BJ (cell line): ENCODE results near the gene MOB3A. TPM values are rescaled to one million over a fixed set of nuclear protein-coding genes. Genes with fewer than 3 reads are reported as not detected.

ENCODE experiments used
- CTCF ChIA-PET: fragments of 350-600 bp; formaldehyde crosslinking; extraction: SDS; loops from one replicate; lab custom pipeline; 2021; ENCODE audit warnings: antibody characterized with exemption, inconsistent platforms; lab: Yijun Ruan, JAX
- POLR2A ChIA-PET: fragments of 300-600 bp; sonication (Branson Sonifier 250); formaldehyde crosslinking; extraction: SDS; loops from one replicate; lab custom pipeline; 2021; ENCODE audit warnings: antibody characterized with exemption; lab: Charles Lee
- DNase-seq: peaks from one replicate; pipeline ENCODE4 v3.0.0-alpha.2; 2011; ENCODE audit warnings: low read depth
- H3K27me3 ChIP-seq: 2 replicates; pipeline ENCODE4 v1.6.0; 2011; ENCODE audit warnings: low read length; ENCODE audit not compliant: control insufficient read depth, insufficient read depth
- H3K36me3 ChIP-seq: 2 replicates; pipeline ENCODE4 v1.5.1; 2011; ENCODE audit warnings: low read length; ENCODE audit not compliant: control insufficient read depth, insufficient read depth
- H3K4me3 ChIP-seq: 2 replicates; pipeline ENCODE4 v1.5.1; 2011; ENCODE audit warnings: low read depth, mild to moderate bottlenecking, control low read depth, low read length
- polyA plus RNA-seq: library from polyadenylated mRNA; depleted of rRNA; stranded (reverse); fragments of >200 nt; gene quantifications from 2 replicates; pipeline ENCODE4 v1.2.3, GENCODE V29; 2011
- TF ChIP-seq, protein P1 (sequence below): IDR thresholded peaks from 2 replicates; pipeline ENCODE4 v1.5.1; 2011; ENCODE audit warnings: low read depth, mild to moderate bottlenecking, control low read depth, inconsistent platforms, low read length, moderate library complexity; ENCODE audit not compliant: insufficient read depth

MOB3A gene
- polyA plus RNA-seq, 1 experiment: 50.5 TPM

DNA sequence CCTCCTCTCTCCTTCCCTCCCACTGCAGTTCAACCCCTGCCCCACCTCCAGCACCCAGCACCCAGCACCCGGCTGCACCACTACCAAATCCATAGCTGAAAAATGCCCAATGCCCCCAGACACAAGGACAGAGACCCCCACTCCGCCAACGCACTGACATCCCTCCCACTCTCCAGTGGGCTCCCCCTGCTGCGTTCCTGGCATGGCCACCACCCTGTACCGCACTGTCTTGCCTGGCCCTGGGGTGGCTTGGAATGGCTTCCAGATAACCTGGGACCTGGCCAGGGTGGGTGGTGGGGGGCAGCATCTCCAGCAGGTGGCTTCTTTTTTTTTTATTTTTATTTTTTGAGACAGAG is 39.3 kb downstream of the MOB3A start:
- POLR2A ChIA-PET: no interaction called here
- Histone ChIP-seq H3K4me3 (no peak overlapping the region), H3K36me3 (no peaks in the 10 kb centered on the region), H3K27me3 (no peaks in the 10 kb centered on the region)
- TF ChIP-seq, protein P1, sequence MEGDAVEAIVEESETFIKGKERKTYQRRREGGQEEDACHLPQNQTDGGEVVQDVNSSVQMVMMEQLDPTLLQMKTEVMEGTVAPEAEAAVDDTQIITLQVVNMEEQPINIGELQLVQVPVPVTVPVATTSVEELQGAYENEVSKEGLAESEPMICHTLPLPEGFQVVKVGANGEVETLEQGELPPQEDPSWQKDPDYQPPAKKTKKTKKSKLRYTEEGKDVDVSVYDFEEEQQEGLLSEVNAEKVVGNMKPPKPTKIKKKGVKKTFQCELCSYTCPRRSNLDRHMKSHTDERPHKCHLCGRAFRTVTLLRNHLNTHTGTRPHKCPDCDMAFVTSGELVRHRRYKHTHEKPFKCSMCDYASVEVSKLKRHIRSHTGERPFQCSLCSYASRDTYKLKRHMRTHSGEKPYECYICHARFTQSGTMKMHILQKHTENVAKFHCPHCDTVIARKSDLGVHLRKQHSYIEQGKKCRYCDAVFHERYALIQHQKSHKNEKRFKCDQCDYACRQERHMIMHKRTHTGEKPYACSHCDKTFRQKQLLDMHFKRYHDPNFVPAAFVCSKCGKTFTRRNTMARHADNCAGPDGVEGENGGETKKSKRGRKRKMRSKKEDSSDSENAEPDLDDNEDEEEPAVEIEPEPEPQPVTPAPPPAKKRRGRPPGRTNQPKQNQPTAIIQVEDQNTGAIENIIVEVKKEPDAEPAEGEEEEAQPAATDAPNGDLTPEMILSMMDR: no peak
- CTCF ChIA-PET: interaction anchor here (1.0 to 1.1 kb wide), 2 partner anchors 9 to 54 kb away, joined by 3 read pairs; no protein-coding TSS in a partner anchor
- no peak for DNase-seq

DNA sequence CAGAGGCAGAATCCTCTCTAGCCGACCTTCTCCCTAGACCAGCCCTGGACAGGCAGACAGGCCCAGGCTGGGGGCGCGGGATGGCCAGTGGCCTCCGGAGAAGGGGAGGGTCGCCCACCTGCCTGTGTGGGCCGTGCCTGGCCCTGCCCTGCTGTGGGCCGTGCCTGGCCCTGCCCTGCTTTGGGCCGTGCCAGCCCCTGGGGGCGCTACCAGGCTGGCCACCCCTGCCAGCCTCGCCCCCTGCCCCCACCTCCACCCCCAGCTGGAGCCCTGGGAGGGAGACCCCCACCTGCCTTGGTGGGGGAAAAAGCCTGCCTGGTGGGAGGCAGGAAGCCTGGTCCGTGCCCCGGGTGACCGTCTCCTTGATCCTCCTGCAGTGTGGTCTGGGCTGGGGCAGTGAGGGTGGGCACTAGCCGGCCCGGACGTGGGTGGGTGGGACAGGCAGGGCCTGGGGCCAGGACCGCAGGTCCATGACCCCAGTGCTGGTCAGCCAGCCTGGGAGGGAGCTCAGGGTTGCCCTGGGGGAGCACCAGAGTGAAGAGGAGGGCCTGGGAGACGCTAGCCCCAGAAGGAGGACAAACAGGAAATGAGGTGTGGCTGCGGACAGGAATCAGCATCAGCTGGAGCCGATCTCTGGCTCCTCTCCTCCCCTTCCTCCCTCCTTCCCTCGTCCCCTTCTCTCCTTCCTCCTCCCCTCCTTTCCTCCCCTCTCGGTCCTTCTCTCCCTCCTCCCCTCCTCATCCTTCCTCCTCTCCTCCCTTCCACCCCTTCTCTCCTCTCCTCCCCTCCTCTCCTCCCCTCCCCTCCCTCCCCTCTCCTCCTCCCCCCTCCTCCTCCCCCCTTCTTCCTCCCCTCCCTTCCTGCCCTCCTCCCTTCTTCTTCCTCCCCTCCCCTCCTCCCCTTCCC is 39.9 kb downstream of the MOB3A start:
- CTCF ChIA-PET: interaction anchor here (1.0 to 1.1 kb wide), 2 partner anchors 9 to 53 kb away, joined by 3 read pairs; no protein-coding TSS in a partner anchor
- TF ChIP-seq, protein P1: 0 out of 2 replicates have a peak, but pooled peaks have one; percentile 12
- no peaks in the 10 kb centered on the region for H3K36me3 ChIP-seq
- no peaks in the 10 kb centered on the region for H3K27me3 ChIP-seq
- peak overlapping the region; percentile 43 for H3K4me3 ChIP-seq
- POLR2A ChIA-PET: no interaction called here
- no peak for DNase-seq

DNA sequence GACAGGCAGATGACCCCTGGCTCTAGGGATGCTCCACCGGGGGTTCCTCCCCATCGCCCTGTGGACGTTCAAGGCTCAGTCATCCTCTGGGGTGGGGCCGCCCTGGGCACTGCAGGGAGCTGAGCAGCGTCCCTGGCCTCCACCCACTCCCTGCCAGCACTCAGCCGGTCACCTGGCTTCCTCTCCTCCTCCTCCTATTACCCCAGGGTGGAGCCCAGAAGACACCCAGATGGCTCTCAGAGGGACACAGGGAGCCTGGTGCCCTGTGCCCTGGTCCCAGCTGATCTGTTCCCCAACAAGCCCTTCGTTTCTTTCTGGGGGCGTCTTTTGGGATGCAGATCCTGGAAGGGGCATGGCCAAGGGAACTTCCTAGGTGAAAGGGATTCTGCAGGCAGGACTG is 41.4 kb downstream of the MOB3A start:
- CTCF ChIA-PET: interaction anchor here (1.0 kb wide), 1 partner anchor 12 kb away, joined by 3 read pairs; no protein-coding TSS in a partner anchor
- Histone ChIP-seq H3K4me3 (no peak overlapping the region), H3K27me3 (no peaks in the 10 kb centered on the region), H3K36me3 (no peaks in the 10 kb centered on the region)
- no peak for DNase-seq
- TF ChIP-seq, protein P1: no peak
- POLR2A ChIA-PET: no interaction called here

DNA sequence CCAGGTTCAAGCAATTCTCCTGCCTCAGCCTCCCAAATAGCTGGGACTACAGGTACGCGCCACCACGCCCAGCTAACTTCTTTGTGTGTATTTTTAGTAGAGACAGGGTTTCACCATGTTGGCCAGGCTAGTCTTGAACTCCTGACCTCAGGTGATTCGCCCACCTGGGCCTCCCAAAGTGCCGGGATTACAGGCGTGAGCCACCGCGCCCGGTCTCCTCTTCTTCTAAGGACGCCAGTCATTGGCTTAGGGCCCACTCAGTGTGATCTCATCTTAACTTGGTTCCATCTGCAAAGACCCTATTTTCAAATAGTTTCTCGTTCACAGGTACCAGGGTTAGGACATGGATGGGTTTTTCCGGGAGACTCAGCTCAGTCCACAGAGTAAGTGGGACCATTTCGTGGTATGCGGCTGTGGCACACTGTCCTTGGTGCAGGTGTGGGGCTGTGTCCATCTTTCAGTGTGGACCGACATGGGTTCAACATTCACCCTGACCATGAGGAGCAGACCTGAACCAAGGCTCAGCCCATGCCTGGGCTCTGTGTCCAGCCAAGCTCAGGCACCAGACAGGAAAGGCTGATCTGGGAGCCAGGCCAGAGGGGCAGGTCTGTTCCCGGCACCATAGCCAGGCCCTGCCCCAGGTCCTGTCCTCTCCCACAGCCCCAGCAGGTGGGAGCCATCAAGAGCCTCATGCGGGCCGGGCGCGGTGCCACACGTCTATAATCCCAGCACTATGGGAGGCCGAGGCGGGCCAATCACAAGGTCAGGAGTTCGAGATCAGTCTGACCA is 42.3 kb downstream of the MOB3A start:
- no peak overlapping the region for H3K4me3 ChIP-seq
- H3K27me3 ChIP-seq: no peaks in the 10 kb centered on the region
- H3K36me3 ChIP-seq: peaks cover 4% of the 10 kb centered on the region
- CTCF ChIA-PET: interaction anchor here (1.0 kb wide), 1 partner anchor 11 kb away, joined by 3 read pairs; no protein-coding TSS in a partner anchor
- TF ChIP-seq, protein P1: no peak
- POLR2A ChIA-PET: no interaction called here
- no peak for DNase-seq
